ENCODE data around the gene C2orf72. TPM values are rescaled to one million over a fixed set of nuclear protein-coding genes. Genes with fewer than 3 reads are reported as not detected.
"Not testable (repeated sequence)": the region's sequence is repeated elsewhere in the genome, so short reads cannot be mapped to it uniquely, and the experiment has no call there.

Gene C2orf72
- 3.5 TPM for total RNA-seq

GRCh38 chr2:231037202-231037730, at the start of gene C2orf72:
C2orf72 (plus strand) TSS chr2:231037523; CDS start chr2:231037566, 43 bp downstream.
- DNase-seq: peak; percentile 18

GRCh38 chr2:230989731-230990130, 47.6 kb upstream of the C2orf72 start:
- DNase-seq: no peak

- no peak for DNase-seq
Observed at GRCh38 chr2:230990131-230990898, 47.0 kb upstream of the C2orf72 start.

- DNase-seq: no peak
Observed at GRCh38 chr2:230990899-230991150, 46.5 kb upstream of the C2orf72 start.

DNA sequence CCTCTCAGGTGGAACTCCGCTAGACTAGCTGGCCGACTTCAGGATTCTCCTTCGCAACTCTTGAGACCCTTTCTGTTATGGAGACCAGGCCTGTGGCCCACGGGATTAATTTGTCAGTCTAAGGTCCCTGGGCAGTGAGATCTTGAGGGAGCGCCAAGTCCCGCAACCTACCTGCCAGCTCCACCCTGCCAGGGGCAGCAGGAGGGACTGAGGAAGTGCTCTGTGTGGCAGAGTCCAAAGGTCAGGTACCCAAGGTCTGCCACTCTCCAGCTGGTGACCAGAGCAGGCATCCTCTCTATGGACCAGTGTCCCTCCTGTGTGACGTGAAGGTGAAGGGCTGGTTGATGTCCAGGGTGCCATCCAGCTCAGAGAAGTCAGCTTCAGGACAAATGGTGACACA, 45.7 kb upstream of the C2orf72 start:
- DNase-seq: no peak

GRCh38 chr2:230995821-230996220, 41.5 kb upstream of the C2orf72 start, which contains the start of gene SPATA3:
SPATA3 (plus strand) TSS chr2:230996121; CDS start chr2:230996234, 113 bp downstream.
- no peak for DNase-seq

- no peak for DNase-seq
Observed at GRCh38 chr2:230996661-230997060, 40.7 kb upstream of the C2orf72 start.

GRCh38 chr2:230998882-230999281, 38.4 kb upstream of the C2orf72 start:
- no peak for DNase-seq

DNA sequence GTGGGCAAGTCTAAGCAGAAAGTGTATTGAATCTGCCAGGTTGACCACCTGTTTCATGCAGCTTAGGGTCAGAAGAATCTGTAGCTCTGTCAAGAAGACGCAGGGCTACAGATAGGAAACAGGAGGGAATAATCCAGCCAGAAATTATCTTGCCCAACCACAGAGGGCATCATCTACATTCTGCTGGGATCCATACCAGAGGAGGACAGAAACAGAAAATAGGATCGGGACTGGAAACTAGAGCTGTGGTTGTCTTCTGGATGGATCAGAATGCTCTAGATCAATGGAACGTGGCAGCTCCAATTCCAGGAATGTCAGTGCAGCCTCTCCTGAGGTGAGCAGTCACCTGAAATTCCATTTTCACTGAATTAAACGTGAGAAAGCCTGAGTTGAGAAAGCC, 37.8 kb upstream of the C2orf72 start:
- no peak for DNase-seq

- DNase-seq: no peak
Observed at GRCh38 chr2:231000211-231000904, 37.0 kb upstream of the C2orf72 start.

- DNase-seq: no peak
Observed at GRCh38 chr2:231001036-231001435, 36.3 kb upstream of the C2orf72 start.

GRCh38 chr2:231001921-231002320, 35.4 kb upstream of the C2orf72 start:
- no peak for DNase-seq

DNA sequence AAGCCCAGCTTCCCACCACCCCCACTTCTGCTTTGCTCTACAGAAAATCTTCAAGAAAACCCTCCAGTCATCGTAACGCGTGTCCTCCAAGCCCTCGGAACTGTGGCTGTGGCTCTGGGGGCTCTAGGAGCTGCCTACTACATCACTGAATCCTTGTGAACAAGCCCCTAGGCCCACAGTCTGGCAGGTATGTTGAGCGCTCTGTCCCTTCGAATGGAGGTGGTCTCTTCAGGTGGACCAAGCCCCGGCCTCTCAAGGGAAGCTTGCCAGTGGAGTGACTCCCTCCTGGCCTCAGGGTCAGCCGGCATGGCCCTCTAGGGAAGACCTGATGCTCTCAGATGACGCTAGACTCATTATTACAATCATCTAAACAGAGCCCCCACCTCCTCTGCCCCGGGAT, 34.7 kb upstream of the C2orf72 start:
- no peak for DNase-seq

DNA sequence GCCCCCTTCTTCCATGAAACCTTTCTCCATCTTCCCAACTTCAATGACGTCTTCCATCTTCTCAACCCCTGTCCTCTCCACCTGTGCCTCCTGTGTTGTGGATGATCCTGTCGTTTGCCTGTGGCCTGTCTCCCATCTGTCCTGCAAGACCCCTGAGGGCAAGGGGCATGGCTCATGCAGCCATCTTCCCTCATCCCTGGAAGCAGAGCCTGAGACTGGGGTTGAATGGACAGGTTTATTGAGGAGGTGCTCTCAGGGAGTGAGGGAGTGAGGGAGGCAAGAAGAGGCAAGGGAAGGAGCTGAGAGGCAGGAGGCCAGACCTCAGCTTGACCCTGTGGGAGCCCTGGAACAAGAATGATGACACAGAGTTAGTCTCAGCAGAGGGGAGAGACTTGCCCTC, 34.1 kb upstream of the C2orf72 start:
- no peak for DNase-seq

GRCh38 chr2:231004930-231005329, 32.4 kb upstream of the C2orf72 start:
- DNase-seq: not testable (repeated sequence)

DNA sequence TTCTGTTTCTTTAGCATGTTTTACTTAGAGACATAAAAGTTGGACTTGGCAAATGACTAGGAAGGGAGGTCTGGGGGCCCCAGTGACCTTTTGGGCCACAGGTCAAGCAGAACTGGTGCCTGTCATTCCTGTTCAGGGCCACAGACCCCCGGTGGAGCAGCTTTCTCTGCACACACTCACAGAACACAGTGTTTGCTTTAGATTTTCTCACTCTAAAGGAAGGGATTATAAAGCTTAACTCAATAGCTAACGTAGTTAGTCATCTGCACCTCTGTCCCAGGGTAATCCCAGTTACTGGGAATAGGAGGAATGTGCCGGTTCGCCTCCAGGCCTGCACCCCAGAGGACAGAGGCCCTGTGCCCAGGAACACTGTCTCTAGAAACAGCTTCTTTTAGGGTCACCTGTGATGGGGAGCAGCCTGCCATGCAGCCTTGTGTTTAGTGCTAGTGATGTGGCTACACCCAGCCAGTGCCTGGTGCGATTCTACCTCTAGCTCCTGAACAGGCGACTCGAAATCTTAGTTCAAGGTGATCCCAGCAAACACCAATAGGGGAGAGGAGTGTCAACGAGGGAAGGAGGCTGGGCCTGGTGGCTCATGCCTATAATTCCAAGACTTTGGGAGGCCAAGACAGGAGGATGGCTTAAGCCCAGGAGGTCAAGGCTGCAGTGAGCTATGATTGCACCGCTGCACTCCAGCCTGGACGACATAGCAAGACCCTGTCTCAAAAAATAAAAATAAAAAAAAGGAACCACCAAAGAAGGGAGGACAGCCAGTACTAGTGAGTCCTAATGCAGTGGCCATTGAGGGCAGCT, 29.8 kb upstream of the C2orf72 start:
- peak; percentile 13 for DNase-seq

DNA sequence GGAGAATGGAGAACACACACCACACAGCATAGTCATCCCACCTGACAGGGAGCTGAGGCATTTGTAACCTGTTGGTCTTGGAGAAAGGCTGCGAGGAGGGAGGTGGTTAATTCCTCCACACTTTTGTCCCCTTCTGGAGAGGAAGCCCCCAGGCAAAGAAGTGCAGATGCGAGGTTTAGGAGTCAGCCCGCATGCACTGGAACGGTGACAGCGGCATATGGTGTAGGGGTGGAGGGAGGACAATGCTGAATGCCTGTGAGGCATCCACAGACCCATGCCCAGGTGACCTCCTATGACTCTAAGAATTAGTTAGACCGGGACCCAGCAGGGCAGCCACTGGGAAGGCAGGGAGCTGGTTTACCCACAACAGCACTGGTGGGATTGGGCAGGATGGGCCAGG, 29.2 kb upstream of the C2orf72 start:
- DNase-seq: no peak

DNA sequence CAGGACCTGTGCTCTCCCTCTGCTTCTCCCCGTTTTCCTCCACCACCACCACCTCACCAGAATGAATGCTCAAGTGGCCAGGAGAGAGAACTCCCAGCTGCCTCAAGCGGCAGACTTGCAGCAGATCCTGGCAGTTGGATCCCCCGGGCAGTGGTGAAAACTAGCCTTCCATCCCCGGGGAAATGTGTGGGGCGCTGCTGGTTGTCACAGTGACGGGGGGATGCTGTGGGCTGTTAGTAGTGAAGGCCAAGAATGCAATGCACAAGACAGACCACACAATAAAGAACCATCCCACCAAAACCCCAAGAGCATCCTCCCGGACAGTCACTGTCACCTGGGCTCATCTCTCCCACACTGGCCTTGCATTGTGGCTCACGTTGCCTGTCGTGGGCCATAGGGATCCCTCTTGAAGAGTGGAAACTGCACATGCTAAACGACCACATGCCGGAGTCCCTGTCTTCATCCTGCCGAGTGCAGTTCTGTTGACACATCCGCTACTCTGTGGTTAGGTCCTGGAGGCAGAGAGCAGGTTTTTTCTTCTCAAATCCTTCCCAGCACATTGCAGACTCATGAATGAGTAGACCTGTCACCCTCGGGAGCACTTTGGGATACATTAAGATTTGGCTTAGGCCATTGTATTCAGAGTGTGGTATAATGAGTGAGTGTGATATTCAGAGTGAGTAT, 27.9 kb upstream of the C2orf72 start:
- no peak for DNase-seq

GRCh38 chr2:231010201-231010730, 27.1 kb upstream of the C2orf72 start:
- no peak for DNase-seq

DNA sequence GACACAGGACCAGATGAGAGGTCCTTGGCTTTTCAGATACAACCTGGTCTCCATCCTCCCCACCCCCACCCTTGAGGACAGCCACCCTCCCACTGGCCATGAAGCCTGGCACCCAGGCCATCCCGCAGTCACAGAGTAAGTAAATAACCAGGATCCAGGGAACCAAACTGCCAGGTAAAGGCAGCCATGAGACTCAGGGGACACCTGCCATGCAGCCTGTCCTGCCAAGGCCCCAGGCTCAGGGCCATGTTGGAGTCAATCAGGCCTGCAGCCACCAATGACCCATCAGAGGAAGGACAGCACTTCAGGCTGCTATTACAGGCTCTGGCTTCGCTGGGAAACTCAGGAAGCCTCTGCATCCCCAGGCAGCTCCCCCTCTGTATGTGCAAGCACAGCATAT, 25.8 kb upstream of the C2orf72 start:
- no peak for DNase-seq

- DNase-seq: no peak
Observed at GRCh38 chr2:231012463-231012862, 24.9 kb upstream of the C2orf72 start.

DNA sequence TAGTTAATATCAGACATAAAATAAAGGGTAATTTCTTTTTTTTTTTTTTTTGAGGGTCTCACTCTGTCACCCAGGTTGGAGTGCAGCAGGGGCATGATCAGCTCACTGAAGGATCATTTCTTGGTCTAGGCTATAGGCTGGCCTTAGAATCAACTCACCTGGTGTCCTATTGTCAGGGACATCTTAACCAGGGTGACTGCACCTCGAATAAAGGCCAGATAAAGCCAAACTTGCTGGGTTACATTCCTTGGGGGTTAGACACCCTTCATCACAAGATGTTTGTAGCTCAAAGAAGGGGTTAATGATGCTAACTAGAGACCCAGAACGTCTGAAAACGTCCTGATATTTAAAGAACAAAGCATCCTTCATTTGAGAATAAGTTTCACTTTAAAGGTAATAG, 23.5 kb upstream of the C2orf72 start:
- no peak for DNase-seq
